ENCODE results near the gene MACC1.

Gene MACC1

GRCh38 chr7:20153567-20153966, 63.6 kb downstream of the MACC1 start:
- no peaks in the 10 kb centered on the region for H3K36me3 ChIP-seq (replicated peaks)

GRCh38 chr7:20152511-20152910, 64.7 kb downstream of the MACC1 start:
- Histone ChIP-seq H3K27me3 (replicated peaks) (no peaks in the 10 kb centered on the region), H3K27ac (no peak overlapping the region), H3K4me3 (ENCODE audit: low read depth, low read length) (no peak overlapping the region), H3K36me3 (replicated peaks) (no peaks in the 10 kb centered on the region)
- TF ChIP-seq CTCF (IDR thresholded peaks at IDR 0.05; ENCODE audit: low read depth, low read length, missing control alignments), result no peak
- no peak for DNase-seq
- in situ Hi-C loops (cut with HindIII; ENCODE audit: low pct_ligation_motif_present, low sequenced_read_pairs), result no loop called here

More at GRCh38 chr7:20153567-20153966, 63.6 kb downstream of the MACC1 start:
- no peak overlapping the region for H3K27ac ChIP-seq
- DNase-seq, result no peak
- no peaks in the 10 kb centered on the region for H3K27me3 ChIP-seq (replicated peaks)
- in situ Hi-C loops (cut with HindIII; ENCODE audit: low pct_ligation_motif_present, low sequenced_read_pairs), result no loop called here
- no peak overlapping the region for H3K4me3 ChIP-seq (ENCODE audit: low read depth, low read length)
- TF ChIP-seq CTCF (IDR thresholded peaks at IDR 0.05; ENCODE audit: low read depth, low read length, missing control alignments), result no peak

- H3K27me3 ChIP-seq (replicated peaks), result no peaks in the 10 kb centered on the region
- DNase-seq, result no peak
- in situ Hi-C loops (cut with HindIII; ENCODE audit: low pct_ligation_motif_present, low sequenced_read_pairs), result no loop called here
- TF ChIP-seq CTCF (IDR thresholded peaks at IDR 0.05; ENCODE audit: low read depth, low read length, missing control alignments), result no peak
- no peak overlapping the region for H3K4me3 ChIP-seq (ENCODE audit: low read depth, low read length)
- H3K36me3 ChIP-seq (replicated peaks), result no peaks in the 10 kb centered on the region
- no peak overlapping the region for H3K27ac ChIP-seq
These were observed 65.3 kb downstream of the MACC1 start for GRCh38 chr7:20151708-20152456.

GRCh38 chr7:20146451-20146850, 70.7 kb downstream of the MACC1 start:
- TF ChIP-seq CTCF (IDR thresholded peaks at IDR 0.05; ENCODE audit: low read depth, low read length, missing control alignments), result no peak
- no peaks in the 10 kb centered on the region for H3K27me3 ChIP-seq (replicated peaks)
- no peak overlapping the region for H3K27ac ChIP-seq
- no peaks in the 10 kb centered on the region for H3K36me3 ChIP-seq (replicated peaks)
- DNase-seq, result no peak
- H3K4me3 ChIP-seq (ENCODE audit: low read depth, low read length), result no peak overlapping the region
- in situ Hi-C loops (cut with HindIII; ENCODE audit: low pct_ligation_motif_present, low sequenced_read_pairs), result no loop called here

- TF ChIP-seq CTCF (IDR thresholded peaks at IDR 0.05; ENCODE audit: low read depth, low read length, missing control alignments), result no peak
- Histone ChIP-seq H3K27me3 (replicated peaks) (no peaks in the 10 kb centered on the region), H3K27ac (no peak overlapping the region), H3K36me3 (replicated peaks) (no peaks in the 10 kb centered on the region), H3K4me3 (ENCODE audit: low read depth, low read length) (no peak overlapping the region)
- in situ Hi-C loops (cut with HindIII; ENCODE audit: low pct_ligation_motif_present, low sequenced_read_pairs), result no loop called here
- no peak for DNase-seq
These were observed 72.4 kb downstream of the MACC1 start for GRCh38 chr7:20144801-20145200.

GRCh38 chr7:20141666-20142065, 75.5 kb downstream of the MACC1 start:
- peak; percentile 14 for DNase-seq
- Histone ChIP-seq H3K4me3 (ENCODE audit: low read depth, low read length) (no peak overlapping the region), H3K27me3 (replicated peaks) (no peaks in the 10 kb centered on the region), H3K27ac (no peak overlapping the region), H3K36me3 (replicated peaks) (no peaks in the 10 kb centered on the region)
- in situ Hi-C loops (cut with HindIII; ENCODE audit: low pct_ligation_motif_present, low sequenced_read_pairs), result no loop called here
- no peak for TF ChIP-seq CTCF (IDR thresholded peaks at IDR 0.05; ENCODE audit: low read depth, low read length, missing control alignments)
